H1 (cell line): ENCODE data around the gene HPCAL4. TPM values are rescaled to one million over a fixed set of nuclear protein-coding genes. Genes with fewer than 3 reads are reported as not detected.

Experiments used
- CTCF ChIA-PET: fragments of 300-600 bp; sonication (Branson Sonifier 250); formaldehyde crosslinking; loops from one replicate; lab custom pipeline; 2021; ENCODE audit not compliant: partially characterized antibody; lab: Charles Lee
- POLR2A ChIA-PET: fragments of 300-600 bp; sonication (Branson Sonifier 250); formaldehyde crosslinking; loops from one replicate; lab custom pipeline; 2021; ENCODE audit warnings: inconsistent platforms; ENCODE audit not compliant: partially characterized antibody; lab: Charles Lee
- DNase-seq, 2 experiments: peaks; one replicate each; pipeline versions ENCODE4 v3.0.0 to v3.0.0-alpha.2; 2010 to 2022; ENCODE audit warnings: low spot score in 2 of 2, low read depth in 1 of 2, mixed read lengths in 1 of 2
- FAIRE-seq: peaks from 2 replicates; lab custom pipeline; 2011; peaks lifted over from hg19 to GRCh38; lab: Jason Lieb, UNC
- H2AFZ ChIP-seq: 2 replicates; pipeline ENCODE4 v1.8.1; 2012; ENCODE audit warnings: low read length, inconsistent platforms
- H2AK5ac ChIP-seq: 2 replicates; pipeline ENCODE4 v1.6.1; 2013; ENCODE audit warnings: low read depth, low read length
- H2BK120ac ChIP-seq: replicated peaks from 2 replicates; pipeline ENCODE3; 2013; ENCODE audit warnings: low read depth, low read length, inconsistent platforms
- H2BK12ac ChIP-seq: 2 replicates; pipeline ENCODE4 v1.6.1; 2013; ENCODE audit warnings: low read depth, low read length
- H2BK15ac ChIP-seq: 2 replicates; pipeline ENCODE4 v1.6.1; 2013; ENCODE audit warnings: low read length
- H2BK20ac ChIP-seq: 2 replicates; pipeline ENCODE4 v1.6.1; 2013; ENCODE audit warnings: low read length
- H2BK5ac ChIP-seq: 2 replicates; pipeline ENCODE4 v1.6.1; 2013; ENCODE audit warnings: low read depth, low read length
- H3K14ac ChIP-seq: 2 replicates; pipeline ENCODE4 v1.6.1; 2013; ENCODE audit warnings: inconsistent platforms; ENCODE audit not compliant: insufficient read length
- H3K18ac ChIP-seq: 2 replicates; pipeline ENCODE4 v1.6.1; 2013; ENCODE audit warnings: low read length; ENCODE audit errors: extremely low read depth
- H3K23ac ChIP-seq: 2 replicates; pipeline ENCODE4 v1.6.1; 2013; ENCODE audit warnings: inconsistent platforms; ENCODE audit not compliant: insufficient read length
- H3K23me2 ChIP-seq: 2 replicates; pipeline ENCODE4 v1.6.1; 2013; ENCODE audit warnings: low read depth, low read length
- H3K27ac ChIP-seq: 2 replicates; pipeline ENCODE4 v1.6.1; 2011; ENCODE audit warnings: low read depth, low read length, inconsistent platforms
- H3K27me3 ChIP-seq, 4 experiments: replicated peaks in 1 of 4; 1 replicate in 1 of 4; 2 replicates in 3 of 4; pipeline versions ENCODE4 v1.6.1 to v1.8.1; 2011 to 2013; ENCODE audit warnings: low read length in 3 of 4, mild to moderate bottlenecking in 3 of 4, inconsistent platforms in 2 of 4, mixed read lengths in 2 of 4, moderate library complexity in 1 of 4; ENCODE audit not compliant: control insufficient read depth in 3 of 4, insufficient read depth in 3 of 4; ENCODE audit errors: extremely low read depth in 1 of 4
- H3K36me3 ChIP-seq, 4 experiments: 2 replicates each; pipeline versions ENCODE4 v1.6.1 to v1.8.1; 2011 to 2013; ENCODE audit warnings: mild to moderate bottlenecking in 4 of 4, low read length in 3 of 4, moderate library complexity in 2 of 4, control low read depth in 1 of 4, inconsistent platforms in 1 of 4; ENCODE audit not compliant: insufficient read depth in 4 of 4, control insufficient read depth in 2 of 4
- H3K4ac ChIP-seq: replicated peaks from 2 replicates; pipeline ENCODE3; 2013; ENCODE audit warnings: low read length, low read depth, mixed read lengths, inconsistent platforms; ENCODE audit not compliant: insufficient read length
- H3K4me1 ChIP-seq, 4 experiments: replicated peaks in 1 of 4; 1 replicate in 1 of 4; 2 replicates in 3 of 4; pipeline versions ENCODE4 v1.6.1 to v1.8.1; 2011 to 2013; ENCODE audit warnings: low read length in 3 of 4, inconsistent platforms in 2 of 4, mixed read lengths in 1 of 4; ENCODE audit not compliant: insufficient read depth in 4 of 4, control insufficient read depth in 3 of 4
- H3K4me2 ChIP-seq, 2 experiments: 2 replicates each; pipeline versions ENCODE4 v1.6.1 to v1.8.1; 2011 to 2013; ENCODE audit warnings: low read depth in 2 of 2, low read length in 2 of 2, control low read depth in 1 of 2, inconsistent platforms in 1 of 2, mild to moderate bottlenecking in 1 of 2; ENCODE audit not compliant: insufficient read depth in 1 of 2
- H3K4me3 ChIP-seq, 4 experiments: fragments of 200-600, 300-600 bp in 1 of 4; sonication (generic), shearing (Covaris generic), sonication (Bioruptor Twin) in 1 of 4; 2 replicates each; pipeline versions ENCODE4 v1.5.1 to v1.8.1; 2011 to 2016; ENCODE audit warnings: low read length in 4 of 4, low read depth in 3 of 4, control low read depth in 2 of 4, inconsistent platforms in 2 of 4, mild to moderate bottlenecking in 2 of 4, mixed read lengths in 1 of 4, moderate library complexity in 1 of 4; ENCODE audit not compliant: insufficient read depth in 2 of 4; ENCODE audit errors: extremely low read depth in 1 of 4
- H3K56ac ChIP-seq: replicated peaks from 2 replicates; pipeline ENCODE3; 2013; ENCODE audit warnings: low read depth, mild to moderate bottlenecking, mixed read lengths, low read length, inconsistent platforms; ENCODE audit not compliant: insufficient read length
- H3K79me1 ChIP-seq: 2 replicates; pipeline ENCODE4 v1.6.1; 2013; ENCODE audit warnings: low read depth, low read length, control low read depth
- H3K79me2 ChIP-seq, 2 experiments: 2 replicates each; pipeline versions ENCODE4 v1.6.1 to v1.8.1; 2012 to 2013; ENCODE audit warnings: low read length in 2 of 2, mild to moderate bottlenecking in 2 of 2, inconsistent platforms in 1 of 2; ENCODE audit not compliant: insufficient read depth in 2 of 2, control insufficient read depth in 1 of 2
- H3K9ac ChIP-seq, 4 experiments: replicated peaks in 1 of 4; 1 replicate in 1 of 4; 2 replicates in 3 of 4; pipeline versions ENCODE4 v1.6.1 to v1.8.1; 2011 to 2013; ENCODE audit warnings: low read depth in 3 of 4, low read length in 3 of 4, control low read depth in 2 of 4, mild to moderate bottlenecking in 2 of 4, moderate library complexity in 2 of 4, inconsistent platforms in 1 of 4; ENCODE audit errors: extremely low read depth in 1 of 4
- H3K9me3 ChIP-seq, 2 experiments: 2 replicates each; pipeline versions ENCODE4 v1.6.1 to v1.8.1; 2012 to 2013; ENCODE audit warnings: mild to moderate bottlenecking in 2 of 2, moderate library complexity in 2 of 2, control low read depth in 1 of 2, inconsistent platforms in 1 of 2, low read depth in 1 of 2, low read length in 1 of 2, mixed read lengths in 1 of 2; ENCODE audit not compliant: insufficient read depth in 2 of 2
- H4K20me1 ChIP-seq, 2 experiments: replicated peaks in 1 of 2; 2 replicates each; pipeline versions ENCODE3 to v1.8.1; 2011 to 2013; ENCODE audit warnings: inconsistent platforms in 2 of 2, low read length in 2 of 2, mild to moderate bottlenecking in 1 of 2; ENCODE audit not compliant: insufficient read depth in 2 of 2, control insufficient read depth in 1 of 2
- H4K5ac ChIP-seq: 2 replicates; pipeline ENCODE4 v1.6.1; 2013; ENCODE audit warnings: low read length, low read depth, mixed read lengths, inconsistent platforms; ENCODE audit not compliant: insufficient read length
- H4K8ac ChIP-seq: 2 replicates; pipeline ENCODE4 v1.8.0; 2013; ENCODE audit warnings: mild to moderate bottlenecking, moderate library complexity, low read length, inconsistent platforms; ENCODE audit not compliant: insufficient read depth; ENCODE audit errors: extremely low read depth
- H4K91ac ChIP-seq: replicated peaks from 2 replicates; pipeline ENCODE3; 2013; ENCODE audit warnings: low read length, mixed read lengths, inconsistent platforms; ENCODE audit not compliant: insufficient read length
- BACH1 ChIP-seq: IDR thresholded peaks from 2 replicates; pipeline ENCODE4 v1.6.1; 2012; ENCODE audit warnings: low read length, improper control_type of control experiment
- CTBP2 ChIP-seq: IDR thresholded peaks from 2 replicates; pipeline ENCODE4 v1.7.0; 2011; ENCODE audit warnings: borderline replicate concordance, mild to moderate bottlenecking, moderate library complexity, mixed read lengths, low read length; ENCODE audit not compliant: insufficient read depth, insufficient read length
- GTF2F1 ChIP-seq: IDR thresholded peaks from 2 replicates; pipeline ENCODE4 v1.6.1; 2012; ENCODE audit warnings: low read depth, low read length, improper control_type of control experiment, borderline replicate concordance
- KDM4A ChIP-seq: IDR thresholded peaks from one replicate; pipeline ENCODE4 v1.7.1; 2012; ENCODE audit warnings: low read depth, mild to moderate bottlenecking, moderate library complexity, low read length, inconsistent platforms; ENCODE audit not compliant: severe bottlenecking
- KDM5A ChIP-seq: fragments of 200-600 bp; IDR thresholded peaks from 2 replicates; pipeline ENCODE4 v1.7.1; 2012; ENCODE audit warnings: mild to moderate bottlenecking, low read length, inconsistent platforms, mixed read lengths
- SAP30 ChIP-seq: fragments of 300-600 bp; sonication (generic); IDR thresholded peaks from 2 replicates; pipeline ENCODE4 v1.7.1; 2012; ENCODE audit warnings: low read length, moderate library complexity, mild to moderate bottlenecking, inconsistent platforms; ENCODE audit not compliant: insufficient read depth, insufficient replicate concordance
- SIN3A ChIP-seq, 2 experiments: IDR thresholded peaks in 1 of 2; conservative IDR thresholded peaks in 1 of 2; 2 replicates each; pipeline ENCODE4 v1.6.1; 2011 to 2012; ENCODE audit warnings: low read length in 2 of 2, improper control_type of control experiment in 1 of 2, low read depth in 1 of 2, mild to moderate bottlenecking in 1 of 2
- TCF12 ChIP-seq: IDR thresholded peaks from 2 replicates; pipeline ENCODE4 v1.6.1; 2011; ENCODE audit warnings: low read depth, mild to moderate bottlenecking, low read length
- WGBS, 2 experiments: shearing (Covaris generic) in 1 of 2; methylation state at CpG; one replicate each; pipeline versions ENCODE4 v1.1.6 to v1.1.7; 2013 to 2015; ENCODE audit warnings: low lambda C conversion rate in 2 of 2, mixed read lengths in 2 of 2, inconsistent platforms in 1 of 2, low coverage in 1 of 2, missing lambda C conversion rate in 1 of 2; ENCODE audit not compliant: insufficient replicate concordance in 2 of 2, insufficient coverage in 1 of 2, insufficient read length in 1 of 2; ENCODE audit errors: extremely low coverage in 1 of 2, missing lambda C conversion rate in 1 of 2; 5-methylcytosine and 5-hydroxymethylcytosine counted together
- polyA plus RNA-seq, 7 experiments: library from polyadenylated mRNA; depleted of rRNA in 3 of 7; stranded (reverse) in 5 of 7; unstranded in 2 of 7; fragments of >200 nt in 5 of 7; fragments of 200-250 nt in 2 of 7; gene quantifications; 1 replicate in 5 of 7; 2 replicates in 1 of 7; 4 replicates in 1 of 7; pipeline versions ENCODE4 v1.2.1 to v1.2.3, GENCODE V29; 2011 to 2013; ENCODE audit warnings: missing spikeins in 2 of 7, mixed read lengths in 2 of 7
- total RNA-seq: library from RNA; stranded (reverse); fragmentation: NEBNext Ultra II Directional; extraction: Animal tissue kit (Norgen Biotek cat#: 25700); gene quantifications from 2 replicates; pipeline ENCODE4 v1.2.1, GENCODE V29; 2021
- TF ChIP-seq, protein P1 (sequence below): IDR thresholded peaks from 2 replicates; pipeline ENCODE4 v1.6.1; 2012; ENCODE audit warnings: inconsistent platforms

HPCAL4 gene
- total and polyA plus RNA-seq, 2 of the 8 experiments (the other 6 are each of a cell fraction or from before 2014, with no cell fraction given): 0.54 to 0.74 TPM

DNA sequence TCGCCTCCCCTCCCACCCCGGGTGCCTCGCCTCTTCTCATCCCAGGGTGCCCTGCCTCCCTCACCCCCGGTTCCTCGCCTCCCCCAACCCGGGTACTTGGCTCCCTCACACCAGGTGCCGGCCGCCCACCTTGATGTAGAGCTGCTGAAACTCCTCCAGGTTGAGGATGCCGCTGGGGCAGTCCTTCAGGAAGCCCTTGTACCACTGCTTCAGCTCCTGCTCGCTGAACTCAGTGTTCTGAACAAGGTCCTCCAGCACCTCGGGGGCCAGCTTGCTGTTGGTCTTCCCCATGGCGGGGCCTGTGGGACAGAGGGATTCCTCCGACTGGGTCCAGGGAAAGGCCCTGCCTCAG is 6.9 kb downstream of the HPCAL4 start:
- Histone ChIP-seq H2BK120ac (no peak overlapping the region), H2BK12ac (no peak overlapping the region), H2AFZ (no peak overlapping the region), H2BK15ac (no peak overlapping the region), H3K18ac (no peak overlapping the region), H2BK5ac (no peak overlapping the region), H3K27me3 (peaks cover 71 to 96% (median 91%) of the 10 kb centered on the region in 4 experiments), H3K56ac (no peak overlapping the region), H4K91ac (no peak overlapping the region), H4K8ac (no peak overlapping the region), H3K14ac (no peak overlapping the region), H3K27ac (no peak overlapping the region), H3K4me3 (no peak overlapping the region), H3K79me2 (no peaks in the 10 kb centered on the region), H3K9ac (no peak overlapping the region), H3K9me3 (no peaks in the 10 kb centered on the region), H3K36me3 (no peaks in the 10 kb centered on the region), H3K4me2 (peak overlapping the region in 1 of 2 experiments; percentile 62; a peak in 1 of 4 replicates), H3K23ac (no peak overlapping the region), H4K20me1 (peaks cover 0 to 7% of the 10 kb centered on the region in 2 experiments), H3K4ac (no peak overlapping the region), H2AK5ac (no peak overlapping the region), H3K79me1 (no peaks in the 10 kb centered on the region), H3K23me2 (no peaks in the 10 kb centered on the region; the same call in 1 of the 2 replicates), H3K4me1 (peaks cover 0 to 5% (median 1%) of the 10 kb centered on the region in 4 experiments; a peak in 2 of 7 replicates), H4K5ac (no peak overlapping the region), H2BK20ac (no peak overlapping the region)
- POLR2A ChIA-PET: interaction anchor here (1.2 to 2.3 kb wide), 3 partner anchors 10 to 17 kb away, joined by 3 to 9 read pairs (median 5); no protein-coding TSS in a partner anchor
- CTCF ChIA-PET: interaction anchor here (0.7 to 3.4 kb wide), 7 partner anchors 9 to 31 kb away, joined by 3 to 28 read pairs (median 5); partner anchors contain the start of gene NT5C1A
- no peak for TF ChIP-seq GTF2F1
- TF ChIP-seq KDM4A: no peak
- TF ChIP-seq, protein P1, sequence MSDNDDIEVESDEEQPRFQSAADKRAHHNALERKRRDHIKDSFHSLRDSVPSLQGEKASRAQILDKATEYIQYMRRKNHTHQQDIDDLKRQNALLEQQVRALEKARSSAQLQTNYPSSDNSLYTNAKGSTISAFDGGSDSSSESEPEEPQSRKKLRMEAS: no peak
- no peak for TF ChIP-seq SIN3A (conservative IDR thresholded peaks at IDR 0.05 in 1 of 2, IDR thresholded peaks at IDR 0.05 in 1 of 2; ENCODE audit: low read depth in 1 of 2, low read length in 2 of 2)
- TF ChIP-seq SAP30: no peak
- TF ChIP-seq BACH1: no peak
- no peak for TF ChIP-seq KDM5A
- TF ChIP-seq CTBP2: no peak
- TF ChIP-seq TCF12: no peak
- 76% methylated on average over 10 of the region's 13 CpGs; no CpG with 5 or more reads in 1 of the 2 experiments for WGBS, 2 experiments
- no peak for DNase-seq
- no peak for FAIRE-seq
